WERI-Rb-1 (cell line): ENCODE measurements around the gene NOVA2.

Source experiments
- DNase-seq: peaks from one replicate; pipeline ENCODE4 v3.0.0-alpha.2; 2020
- H3K27ac ChIP-seq: fragments of 250-450 bp; sonication (Bioruptor Pico); 2 replicates; pipeline ENCODE4 v1.5.1; 2020; ENCODE audit warnings: mild to moderate bottlenecking, moderate library complexity
- H3K27me3 ChIP-seq: fragments of 250-450 bp; sonication (Bioruptor Pico); 2 replicates; pipeline ENCODE4 v1.5.1; 2021; ENCODE audit warnings: mild to moderate bottlenecking, low read depth, moderate library complexity; ENCODE audit not compliant: insufficient read depth, severe bottlenecking
- H3K36me3 ChIP-seq: fragments of 250-450 bp; sonication (Bioruptor Pico); 2 replicates; pipeline ENCODE4 v1.5.1; 2020; ENCODE audit warnings: mild to moderate bottlenecking, moderate library complexity
- H3K4me3 ChIP-seq: 2 replicates; pipeline ENCODE4 v1.5.1; 2011; ENCODE audit warnings: low read depth, mild to moderate bottlenecking, control low read depth, low read length
- H3K9me3 ChIP-seq: fragments of 250-450 bp; sonication (Bioruptor Pico); 2 replicates; pipeline ENCODE4 v1.5.1; 2021; ENCODE audit warnings: mild to moderate bottlenecking, moderate library complexity; ENCODE audit not compliant: severe bottlenecking
- CTCF ChIP-seq: IDR thresholded peaks from 2 replicates; pipeline ENCODE4 v1.5.1; 2011; ENCODE audit warnings: low read depth, mild to moderate bottlenecking, control low read depth, inconsistent platforms, low read length

Gene NOVA2

GRCh38 chr19:46006411-46006810 is 32.7 kb upstream of the NOVA2 start:
- no peaks in the 10 kb centered on the region for H3K9me3 ChIP-seq
- no peak for DNase-seq
- H3K27ac ChIP-seq = no peak overlapping the region
- H3K27me3 ChIP-seq = no peaks in the 10 kb centered on the region
- H3K4me3 ChIP-seq = no peak overlapping the region
- no peaks in the 10 kb centered on the region; the same call in 1 of the 2 replicates for H3K36me3 ChIP-seq
- no peak for TF ChIP-seq CTCF

GRCh38 chr19:46002678-46003275 is 29.1 kb upstream of the NOVA2 start:
- Histone ChIP-seq H3K9me3 (no peaks in the 10 kb centered on the region), H3K4me3 (no peak overlapping the region), H3K27ac (no peak overlapping the region), H3K36me3 (no peaks in the 10 kb centered on the region; the same call in 1 of the 2 replicates), H3K27me3 (no peaks in the 10 kb centered on the region)
- TF ChIP-seq CTCF = no peak
- DNase-seq = no peak

- no peak for DNase-seq
- no peaks in the 10 kb centered on the region for H3K9me3 ChIP-seq
- H3K27me3 ChIP-seq = no peaks in the 10 kb centered on the region
- no peak overlapping the region for H3K4me3 ChIP-seq
- no peak for TF ChIP-seq CTCF
- no peak overlapping the region for H3K27ac ChIP-seq
- H3K36me3 ChIP-seq = peaks cover 2% of the 10 kb centered on the region; the same call in 1 of the 2 replicates
These were observed 27.0 kb upstream of the NOVA2 start for GRCh38 chr19:46000491-46001246.

- Histone ChIP-seq H3K36me3 (peaks cover 2% of the 10 kb centered on the region; the same call in 1 of the 2 replicates), H3K27ac (no peak overlapping the region), H3K4me3 (no peak overlapping the region), H3K9me3 (no peaks in the 10 kb centered on the region), H3K27me3 (no peaks in the 10 kb centered on the region)
- DNase-seq = no peak
- TF ChIP-seq CTCF = no peak
These were observed 26.0 kb upstream of the NOVA2 start for GRCh38 chr19:45999653-46000121.

- Histone ChIP-seq H3K27ac (no peak overlapping the region), H3K36me3 (peaks cover 2% of the 10 kb centered on the region; the same call in 1 of the 2 replicates), H3K27me3 (no peaks in the 10 kb centered on the region)
These were observed 25.2 kb upstream of the NOVA2 start for GRCh38 chr19:45998834-45999233.

More at GRCh38 chr19:45998834-45999233, 25.2 kb upstream of the NOVA2 start:
- DNase-seq = no peak
- H3K4me3 ChIP-seq = no peak overlapping the region
- H3K9me3 ChIP-seq = no peaks in the 10 kb centered on the region
- TF ChIP-seq CTCF = no peak
